ENCODE data around the gene BCAN.

DNA sequence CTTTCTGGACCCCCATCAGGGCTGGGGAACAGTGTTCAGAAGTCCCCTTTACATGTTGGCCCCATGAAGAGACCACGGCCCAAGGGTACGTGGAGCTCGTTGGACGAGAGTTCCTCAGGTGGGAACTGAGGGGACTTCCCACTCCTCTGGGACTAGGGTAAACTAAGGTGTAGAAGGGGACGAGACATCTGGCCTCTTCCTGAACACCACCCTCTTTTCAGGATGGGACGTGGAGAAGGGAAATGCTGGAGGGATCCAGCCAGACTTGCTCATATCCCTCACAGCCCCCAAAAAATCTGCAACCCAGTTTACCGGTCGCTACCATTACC, 48.3 kb upstream of the BCAN start:
- TF ChIP-seq RCOR1 (IDR thresholded peaks at IDR 0.05; ENCODE audit: low read depth, low read length): no peak
- TF ChIP-seq, protein P1, sequence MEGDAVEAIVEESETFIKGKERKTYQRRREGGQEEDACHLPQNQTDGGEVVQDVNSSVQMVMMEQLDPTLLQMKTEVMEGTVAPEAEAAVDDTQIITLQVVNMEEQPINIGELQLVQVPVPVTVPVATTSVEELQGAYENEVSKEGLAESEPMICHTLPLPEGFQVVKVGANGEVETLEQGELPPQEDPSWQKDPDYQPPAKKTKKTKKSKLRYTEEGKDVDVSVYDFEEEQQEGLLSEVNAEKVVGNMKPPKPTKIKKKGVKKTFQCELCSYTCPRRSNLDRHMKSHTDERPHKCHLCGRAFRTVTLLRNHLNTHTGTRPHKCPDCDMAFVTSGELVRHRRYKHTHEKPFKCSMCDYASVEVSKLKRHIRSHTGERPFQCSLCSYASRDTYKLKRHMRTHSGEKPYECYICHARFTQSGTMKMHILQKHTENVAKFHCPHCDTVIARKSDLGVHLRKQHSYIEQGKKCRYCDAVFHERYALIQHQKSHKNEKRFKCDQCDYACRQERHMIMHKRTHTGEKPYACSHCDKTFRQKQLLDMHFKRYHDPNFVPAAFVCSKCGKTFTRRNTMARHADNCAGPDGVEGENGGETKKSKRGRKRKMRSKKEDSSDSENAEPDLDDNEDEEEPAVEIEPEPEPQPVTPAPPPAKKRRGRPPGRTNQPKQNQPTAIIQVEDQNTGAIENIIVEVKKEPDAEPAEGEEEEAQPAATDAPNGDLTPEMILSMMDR (IDR thresholded peaks at IDR 0.05): no peak
- no peak for TF ChIP-seq KDM1A (IDR thresholded peaks at IDR 0.05; ENCODE audit: low read depth)
- TF ChIP-seq RFX5 (IDR thresholded peaks at IDR 0.05): no peak
- TF ChIP-seq TFCP2L1 (CRISPR knock-in tag; IDR thresholded peaks at IDR 0.05): no peak
- TF ChIP-seq MYC (IDR thresholded peaks at IDR 0.05; ENCODE audit: borderline replicate concordance, low read length): no peak
- TF ChIP-seq POLR2A (IDR thresholded peaks at IDR 0.05; ENCODE audit: low read length): no peak
- TF ChIP-seq SMC3 (IDR thresholded peaks at IDR 0.05): no peak
- TF ChIP-seq, protein P2, sequence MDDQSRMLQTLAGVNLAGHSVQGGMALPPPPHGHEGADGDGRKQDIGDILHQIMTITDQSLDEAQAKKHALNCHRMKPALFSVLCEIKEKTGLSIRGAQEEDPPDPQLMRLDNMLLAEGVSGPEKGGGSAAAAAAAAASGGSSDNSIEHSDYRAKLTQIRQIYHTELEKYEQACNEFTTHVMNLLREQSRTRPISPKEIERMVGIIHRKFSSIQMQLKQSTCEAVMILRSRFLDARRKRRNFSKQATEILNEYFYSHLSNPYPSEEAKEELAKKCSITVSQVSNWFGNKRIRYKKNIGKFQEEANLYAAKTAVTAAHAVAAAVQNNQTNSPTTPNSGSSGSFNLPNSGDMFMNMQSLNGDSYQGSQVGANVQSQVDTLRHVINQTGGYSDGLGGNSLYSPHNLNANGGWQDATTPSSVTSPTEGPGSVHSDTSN (IDR thresholded peaks at IDR 0.05): no peak

Data from A549 (cell line).